Skeletal muscle satellite cell (primary cell): ENCODE measurements around the gene MCM6.
"Not testable (repeated sequence)": the region's sequence is repeated elsewhere in the genome, so short reads cannot be mapped to it uniquely, and the experiment has no call there.

ENCODE experiments used
- H3K27me3 ChIP-seq: 2 replicates; pipeline ENCODE4 v1.7.0; 2013; ENCODE audit warnings: low read length; ENCODE audit not compliant: control insufficient read depth, insufficient read depth
- H3K36me3 ChIP-seq: 2 replicates; pipeline ENCODE4 v1.7.0; 2013; ENCODE audit warnings: mild to moderate bottlenecking, control low read depth, low read length; ENCODE audit not compliant: insufficient read depth
- H3K4me1 ChIP-seq: 2 replicates; pipeline ENCODE4 v1.7.0; 2013; ENCODE audit warnings: low read length; ENCODE audit not compliant: control insufficient read depth, insufficient read depth
- H3K4me2 ChIP-seq: 2 replicates; pipeline ENCODE4 v1.7.0; 2013; ENCODE audit warnings: mild to moderate bottlenecking, low read length
- H3K4me3 ChIP-seq: 2 replicates; pipeline ENCODE4 v1.7.0; 2013; ENCODE audit warnings: low read length
- H3K9ac ChIP-seq: 2 replicates; pipeline ENCODE4 v1.7.0; 2013; ENCODE audit warnings: mild to moderate bottlenecking, low read depth, low read length, moderate library complexity
- H3K9me3 ChIP-seq: replicated peaks from 2 replicates; pipeline ENCODE4 v1.7.0; 2013; ENCODE audit warnings: mild to moderate bottlenecking, control low read depth, low read length

MCM6 gene

DNA sequence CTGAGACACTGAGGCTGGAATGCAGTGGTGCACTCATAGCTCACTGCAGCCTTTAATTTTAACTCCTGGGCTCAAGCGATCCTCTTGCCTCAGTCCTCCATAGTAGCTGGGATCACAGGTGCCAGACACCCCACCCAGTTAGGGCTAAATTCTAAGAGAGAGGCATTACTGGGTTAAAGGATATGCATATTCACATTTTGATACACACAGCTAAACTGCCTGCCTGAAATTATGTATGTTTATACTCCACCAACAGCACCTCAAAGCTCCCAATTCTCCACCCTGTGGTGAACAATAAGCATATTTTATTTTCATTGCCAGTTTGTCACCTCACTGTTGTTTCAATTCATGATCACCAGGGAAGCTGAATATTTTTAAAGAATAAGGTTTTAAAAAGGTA, 18.7 kb upstream of the MCM6 start:
- Histone ChIP-seq H3K4me2 (no peak overlapping the region), H3K36me3 (no peaks in the 10 kb centered on the region), H3K4me3 (no peak overlapping the region), H3K4me1 (no peaks in the 10 kb centered on the region), H3K27me3 (no peaks in the 10 kb centered on the region), H3K9ac (no peak overlapping the region), H3K9me3 (no peaks in the 10 kb centered on the region)

DNA sequence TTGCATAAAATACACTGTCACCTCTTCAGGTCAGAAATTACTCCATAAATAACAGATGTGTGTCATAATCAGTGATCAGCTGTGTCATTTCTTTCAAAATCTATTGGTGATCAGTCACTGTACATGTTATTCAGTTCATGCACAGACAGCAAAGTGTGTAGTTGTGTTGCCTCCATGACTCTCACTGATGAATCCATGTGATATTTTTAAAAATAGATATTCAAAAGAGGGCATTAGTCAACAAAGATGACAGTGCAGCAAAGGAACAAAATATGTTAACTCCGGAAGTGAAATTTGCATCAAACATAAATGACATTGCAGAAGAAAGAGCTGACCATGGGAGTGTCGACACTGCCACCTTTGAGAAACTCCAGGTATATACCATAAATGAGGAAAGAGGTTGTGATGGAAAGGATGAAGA, 17.1 kb upstream of the MCM6 start:
- no peak overlapping the region for H3K4me3 ChIP-seq
- no peaks in the 10 kb centered on the region for H3K9me3 ChIP-seq
- no peak overlapping the region for H3K9ac ChIP-seq
- H3K27me3 ChIP-seq: no peaks in the 10 kb centered on the region
- no peak overlapping the region for H3K4me2 ChIP-seq
- H3K36me3 ChIP-seq: no peaks in the 10 kb centered on the region
- no peaks in the 10 kb centered on the region for H3K4me1 ChIP-seq

DNA sequence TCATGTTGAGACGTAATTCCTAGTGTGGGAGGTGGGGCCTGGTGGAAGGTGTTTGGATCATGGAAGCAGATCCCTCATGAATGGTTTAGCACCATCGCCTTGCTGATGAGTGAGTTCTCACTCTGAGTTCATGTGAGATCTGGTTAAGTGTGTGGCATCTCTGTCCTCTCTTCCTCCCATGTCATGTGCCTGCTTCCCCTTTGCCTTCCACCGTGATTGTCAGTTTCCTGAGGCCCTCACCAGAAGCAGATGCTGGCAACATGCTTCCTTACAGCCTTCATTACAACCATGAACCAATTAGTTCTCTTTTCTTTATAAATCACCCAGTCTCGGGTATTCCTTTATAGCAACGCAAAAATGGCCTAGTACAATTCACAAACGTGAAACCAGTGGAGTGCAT, 14.6 kb upstream of the MCM6 start:
- Histone ChIP-seq H3K9me3 (no peaks in the 10 kb centered on the region), H3K36me3 (no peaks in the 10 kb centered on the region), H3K4me1 (no peaks in the 10 kb centered on the region), H3K9ac (no peak overlapping the region), H3K4me3 (no peak overlapping the region), H3K4me2 (no peak overlapping the region), H3K27me3 (peaks cover 3% of the 10 kb centered on the region)

DNA sequence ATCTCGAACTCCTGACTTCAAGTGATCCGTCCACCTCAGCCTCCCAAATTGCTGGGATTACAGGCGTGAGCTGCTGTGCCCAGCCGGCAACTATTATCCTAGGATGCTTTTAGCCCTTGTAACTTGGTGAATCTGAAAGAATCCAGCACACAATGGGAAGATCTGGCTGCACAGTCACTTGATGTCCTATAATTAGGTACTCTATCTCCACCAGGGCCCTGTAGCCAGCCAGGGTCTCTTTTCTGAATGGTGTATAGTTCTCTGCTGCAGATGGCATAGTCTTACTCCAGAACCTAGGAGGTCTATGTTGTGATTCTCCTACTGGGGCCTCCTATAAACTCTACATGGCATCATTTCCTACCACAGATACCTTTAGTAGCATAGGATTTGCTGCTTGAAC, 13.9 kb upstream of the MCM6 start:
- Histone ChIP-seq H3K9me3 (no peaks in the 10 kb centered on the region), H3K4me1 (no peaks in the 10 kb centered on the region), H3K27me3 (peaks cover 8% of the 10 kb centered on the region), H3K4me2 (no peak overlapping the region), H3K4me3 (no peak overlapping the region), H3K36me3 (no peaks in the 10 kb centered on the region), H3K9ac (no peak overlapping the region)

DNA sequence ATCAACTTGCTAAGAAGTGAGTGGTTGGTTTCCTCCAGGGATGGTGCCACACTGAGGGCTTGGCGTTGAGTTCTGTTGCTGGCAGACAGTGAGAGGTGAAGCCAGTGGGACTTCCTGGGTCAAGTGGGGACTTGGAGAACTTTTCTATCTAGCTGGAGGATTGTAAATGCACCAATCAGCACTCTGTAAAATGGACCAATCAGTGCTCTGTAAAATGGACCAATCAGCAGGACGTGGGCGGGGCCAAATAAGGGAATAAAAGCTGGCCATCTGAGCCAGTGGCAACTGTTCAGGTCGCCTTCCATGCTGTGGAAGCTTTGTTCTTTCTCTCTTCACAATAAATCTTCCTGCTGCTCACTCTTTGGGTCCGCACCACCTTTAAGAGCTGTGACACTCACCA, 12.3 kb upstream of the MCM6 start:
- not testable (repeated sequence) for H3K4me2 ChIP-seq, H3K36me3 ChIP-seq, H3K9ac ChIP-seq, H3K4me1 ChIP-seq, H3K9me3 ChIP-seq, H3K4me3 ChIP-seq
- H3K27me3 ChIP-seq: peaks cover 11% of the 10 kb centered on the region

DNA sequence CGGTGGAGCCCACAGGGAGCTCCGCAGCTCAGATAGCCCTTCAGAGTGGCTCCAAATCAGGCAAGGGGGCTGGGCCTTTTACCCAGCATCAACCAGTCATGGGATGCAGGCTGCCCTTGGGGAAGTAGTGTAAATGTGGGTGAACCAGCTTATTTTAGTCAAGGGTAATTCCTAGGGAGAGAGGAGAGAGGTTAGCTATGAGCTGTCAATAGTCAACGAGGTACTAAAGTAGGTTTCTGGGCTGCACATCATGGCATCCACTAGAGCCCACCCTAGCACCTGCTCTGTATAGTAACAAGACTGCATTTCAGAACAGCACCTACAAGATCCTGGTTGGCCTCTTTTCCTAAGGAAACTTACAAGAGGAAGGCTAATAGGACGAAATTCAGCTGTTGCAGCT, 9.5 kb upstream of the MCM6 start:
- Histone ChIP-seq H3K9me3 (no peaks in the 10 kb centered on the region), H3K4me2 (no peak overlapping the region), H3K4me3 (no peak overlapping the region), H3K36me3 (no peaks in the 10 kb centered on the region), H3K9ac (no peak overlapping the region), H3K27me3 (peaks cover 18% of the 10 kb centered on the region), H3K4me1 (no peaks in the 10 kb centered on the region)

DNA sequence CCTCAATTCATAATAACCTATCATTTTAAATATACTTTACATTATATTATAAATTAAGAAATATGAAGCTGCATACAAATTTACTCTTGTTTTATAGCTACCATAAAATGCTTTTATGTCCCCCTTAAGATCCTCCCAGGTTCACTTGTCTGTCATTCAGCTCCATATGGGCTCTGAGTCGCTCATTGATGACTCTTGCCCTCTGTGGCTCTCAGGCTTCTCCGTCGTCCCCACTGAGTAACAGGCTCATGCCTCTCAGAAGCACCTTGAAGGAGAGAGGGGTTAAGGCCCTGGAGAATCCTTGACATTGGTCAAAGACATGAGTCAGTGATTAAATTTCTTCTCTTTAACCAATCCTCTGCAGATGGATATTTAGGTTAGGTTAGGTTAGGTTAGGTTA, 6.2 kb upstream of the MCM6 start:
- Histone ChIP-seq H3K9me3 (no peaks in the 10 kb centered on the region), H3K9ac (no peak overlapping the region), H3K36me3 (no peaks in the 10 kb centered on the region), H3K27me3 (peaks cover 18% of the 10 kb centered on the region), H3K4me3 (no peak overlapping the region), H3K4me1 (no peaks in the 10 kb centered on the region), H3K4me2 (no peak overlapping the region)

DNA sequence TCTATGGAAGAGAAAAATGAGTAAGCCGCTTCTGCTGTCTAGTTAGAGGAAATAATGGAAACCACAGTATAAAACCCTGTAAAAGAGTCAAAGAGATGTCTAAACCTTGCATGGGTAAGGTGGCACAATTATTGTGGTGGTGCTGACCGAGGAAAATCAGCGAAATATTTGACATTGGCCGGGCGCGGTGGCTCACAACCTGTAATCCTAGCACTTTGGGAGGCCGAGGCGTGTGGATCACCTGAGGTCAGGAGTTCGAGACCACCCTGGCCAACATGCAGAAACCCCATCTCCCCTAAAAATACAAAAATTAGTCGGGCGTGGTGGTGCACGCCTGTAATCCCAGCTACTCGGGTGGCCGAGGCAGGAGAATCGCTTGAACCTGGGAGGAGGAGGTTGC, 527 bp upstream of the MCM6 start:
- H3K4me3 ChIP-seq: peak overlapping the region; percentile 84
- H3K9ac ChIP-seq: peak overlapping the region; percentile 61

DNA sequence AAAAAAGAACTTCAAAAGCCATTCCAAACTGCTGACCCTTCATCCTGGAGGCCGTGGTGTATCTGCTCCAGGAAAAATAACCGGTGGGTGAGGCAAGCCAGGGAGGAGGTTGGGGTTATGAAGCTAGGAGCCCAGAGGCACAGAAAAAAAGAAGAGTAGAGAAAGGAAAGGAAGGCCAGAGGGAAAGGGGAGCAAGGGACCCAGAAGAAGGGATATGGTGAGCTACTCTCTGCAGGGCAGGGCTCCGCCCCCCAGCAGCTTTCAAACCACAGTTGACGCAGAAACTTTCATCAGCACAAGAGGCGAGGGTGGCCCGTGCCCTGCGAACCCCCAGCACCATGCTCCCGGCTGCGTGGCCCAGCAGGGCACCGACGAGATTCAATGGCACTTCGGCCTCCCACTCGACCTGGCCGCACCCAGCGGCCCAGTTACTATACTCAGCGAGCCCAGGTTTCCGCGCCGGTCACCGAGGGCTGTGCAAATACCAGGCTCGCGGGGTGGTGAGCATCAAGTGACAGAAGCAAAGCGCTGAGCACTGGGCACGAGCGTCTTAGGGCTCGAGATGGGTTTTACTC, 665 bp downstream of the MCM6 start:
- Histone ChIP-seq H3K4me2 (peak overlapping the region; percentile 91), H3K36me3 (peaks cover 1% of the 10 kb centered on the region), H3K9ac (peak overlapping the region; percentile 82), H3K4me1 (peaks cover 25% of the 10 kb centered on the region), H3K4me3 (peak overlapping the region; percentile 84), H3K9me3 (no peaks in the 10 kb centered on the region), H3K27me3 (no peaks in the 10 kb centered on the region)

More for the DNA sequence above, 527 bp upstream of the MCM6 start:
- H3K36me3 ChIP-seq, H3K27me3 ChIP-seq, H3K9me3 ChIP-seq: not testable (repeated sequence)
- Histone ChIP-seq H3K4me2 (peak overlapping the region; percentile 91), H3K4me1 (peaks cover 25% of the 10 kb centered on the region)

DNA sequence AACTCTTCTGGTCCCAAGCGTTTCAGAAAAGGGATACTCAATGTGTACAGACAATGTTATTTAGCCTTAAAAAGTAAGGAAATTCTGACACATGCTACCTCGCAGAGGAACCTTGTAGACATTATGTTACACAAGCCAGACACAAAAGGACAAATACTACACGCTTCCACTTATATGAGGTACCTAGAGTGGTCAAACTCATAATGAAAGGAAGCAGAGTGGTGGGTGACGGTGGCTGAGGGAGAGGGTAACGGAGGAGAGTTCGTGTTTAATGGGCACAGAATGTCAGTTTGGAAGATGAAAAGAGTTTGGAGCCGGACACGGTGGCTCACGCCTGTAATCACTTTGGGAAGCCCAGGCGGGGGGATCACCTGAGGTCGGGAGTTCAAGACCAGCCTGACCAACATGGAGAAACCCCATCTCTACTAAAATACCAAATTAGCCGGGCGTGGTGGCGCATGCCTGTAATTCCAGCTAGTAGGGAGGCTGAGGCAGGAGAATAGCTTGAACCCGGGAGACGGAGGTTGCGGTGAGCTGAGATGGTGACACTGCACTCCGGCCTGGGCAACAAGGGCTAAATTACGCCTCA, 1.4 kb downstream of the MCM6 start:
- Histone ChIP-seq H3K9me3 (no peaks in the 10 kb centered on the region), H3K4me2 (peak overlapping the region; percentile 91), H3K27me3 (no peaks in the 10 kb centered on the region), H3K9ac (no peak overlapping the region), H3K4me3 (peak overlapping the region; percentile 84), H3K36me3 (peaks cover 8% of the 10 kb centered on the region), H3K4me1 (peaks cover 25% of the 10 kb centered on the region)

DNA sequence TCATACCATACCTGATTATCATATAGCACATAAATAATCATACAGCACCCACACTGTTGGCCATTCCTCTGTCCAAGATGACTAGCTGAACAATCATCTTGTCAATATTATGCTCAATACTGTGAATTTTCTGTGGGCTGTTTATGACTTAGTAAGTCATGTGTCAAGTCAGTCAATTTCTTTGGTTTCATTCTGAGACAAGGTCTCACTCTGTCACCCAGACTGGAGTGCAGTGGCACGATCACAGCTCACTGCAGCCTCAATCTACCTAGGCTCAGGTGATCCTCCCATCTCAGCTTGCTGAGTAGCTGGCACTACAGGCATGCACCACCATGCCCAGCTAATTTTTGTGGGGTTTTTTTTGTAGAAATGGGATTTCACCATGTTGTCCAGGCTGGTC, 5.7 kb downstream of the MCM6 start:
- peaks cover 21% of the 10 kb centered on the region for H3K4me1 ChIP-seq
- H3K36me3 ChIP-seq: peaks cover 32% of the 10 kb centered on the region
- H3K9ac ChIP-seq: no peak overlapping the region
- no peak overlapping the region for H3K4me2 ChIP-seq
- H3K27me3 ChIP-seq: no peaks in the 10 kb centered on the region
- no peak overlapping the region for H3K4me3 ChIP-seq
- no peaks in the 10 kb centered on the region for H3K9me3 ChIP-seq

DNA sequence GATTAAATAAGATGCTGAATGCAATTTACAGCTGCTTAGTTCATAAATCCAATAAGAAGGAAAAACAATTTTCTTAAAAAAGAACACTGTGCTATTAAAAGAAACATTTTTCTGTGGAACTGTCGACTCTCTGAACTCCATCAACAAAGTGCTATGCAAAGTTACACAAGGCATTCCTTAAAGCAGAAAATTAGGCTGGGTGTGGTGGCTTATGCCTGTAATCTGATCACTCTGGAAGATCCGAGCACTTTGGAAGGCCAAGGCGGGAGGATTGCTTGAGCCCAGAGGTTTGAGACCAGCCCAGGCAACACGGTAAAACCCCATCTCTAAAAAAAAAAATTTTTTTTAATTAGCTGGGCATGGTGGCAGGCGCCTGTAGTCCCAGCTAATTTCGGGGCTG, 13.0 kb downstream of the MCM6 start:
- Histone ChIP-seq H3K4me1 (no peaks in the 10 kb centered on the region), H3K4me3 (no peak overlapping the region), H3K9ac (no peak overlapping the region), H3K36me3 (peaks cover 34% of the 10 kb centered on the region), H3K9me3 (no peaks in the 10 kb centered on the region), H3K27me3 (no peaks in the 10 kb centered on the region), H3K4me2 (no peak overlapping the region)
